OCI-LY3 (cell line): ENCODE results near the gene JPH4.

ENCODE experiments used
- EZH2phosphoT487 ChIP-seq: fragments of 200-600 bp; shearing (Covaris generic); IDR thresholded peaks from 2 replicates; pipeline ENCODE4 v1.6.1; 2018; ENCODE audit warnings: antibody characterized with exemption, mixed run types, low read depth
- TF ChIP-seq, protein P1 (sequence below): fragments of 200-600, 300-600 bp; sonication (generic); IDR thresholded peaks from 2 replicates; pipeline ENCODE4 v1.5.1; 2014; ENCODE audit warnings: antibody characterized with exemption, low read length, low read depth

DNA sequence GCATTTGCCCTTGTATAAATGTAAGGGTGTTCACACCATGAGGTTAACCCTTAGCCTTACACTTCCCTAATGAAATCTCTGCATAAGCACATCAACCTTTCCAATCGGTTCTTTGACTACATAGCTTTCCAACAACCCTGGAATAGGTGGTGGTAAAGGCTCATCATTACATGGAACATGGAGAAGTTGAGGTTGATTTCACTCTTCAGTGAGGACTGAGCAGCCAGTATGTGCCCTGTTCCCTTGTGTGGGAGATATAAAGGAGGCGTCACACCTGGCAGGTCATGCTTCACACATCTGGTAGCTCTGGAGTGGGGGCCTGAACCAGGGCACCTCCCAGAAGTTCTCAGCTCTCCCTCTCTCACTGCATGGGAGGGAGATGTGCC, 21.7 kb upstream of the JPH4 start:
- TF ChIP-seq, protein P1, sequence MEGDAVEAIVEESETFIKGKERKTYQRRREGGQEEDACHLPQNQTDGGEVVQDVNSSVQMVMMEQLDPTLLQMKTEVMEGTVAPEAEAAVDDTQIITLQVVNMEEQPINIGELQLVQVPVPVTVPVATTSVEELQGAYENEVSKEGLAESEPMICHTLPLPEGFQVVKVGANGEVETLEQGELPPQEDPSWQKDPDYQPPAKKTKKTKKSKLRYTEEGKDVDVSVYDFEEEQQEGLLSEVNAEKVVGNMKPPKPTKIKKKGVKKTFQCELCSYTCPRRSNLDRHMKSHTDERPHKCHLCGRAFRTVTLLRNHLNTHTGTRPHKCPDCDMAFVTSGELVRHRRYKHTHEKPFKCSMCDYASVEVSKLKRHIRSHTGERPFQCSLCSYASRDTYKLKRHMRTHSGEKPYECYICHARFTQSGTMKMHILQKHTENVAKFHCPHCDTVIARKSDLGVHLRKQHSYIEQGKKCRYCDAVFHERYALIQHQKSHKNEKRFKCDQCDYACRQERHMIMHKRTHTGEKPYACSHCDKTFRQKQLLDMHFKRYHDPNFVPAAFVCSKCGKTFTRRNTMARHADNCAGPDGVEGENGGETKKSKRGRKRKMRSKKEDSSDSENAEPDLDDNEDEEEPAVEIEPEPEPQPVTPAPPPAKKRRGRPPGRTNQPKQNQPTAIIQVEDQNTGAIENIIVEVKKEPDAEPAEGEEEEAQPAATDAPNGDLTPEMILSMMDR: no peak
- TF ChIP-seq EZH2phosphoT487: no peak
